ENCODE results near the gene CHRNA5. TPM values are rescaled to one million over a fixed set of nuclear protein-coding genes. Genes with fewer than 3 reads are reported as not detected.
"Not testable (repeated sequence)": the region's sequence is repeated elsewhere in the genome, so short reads cannot be mapped to it uniquely, and the experiment has no call there.

Gene CHRNA5
- polyA plus RNA-seq, 1 experiment: 1.1 TPM

GRCh38 chr15:78551902-78552301 is 13.4 kb upstream of the CHRNA5 start:
- ChIA-PET CTCF (interaction anchor here (1.1 kb wide), 1 partner anchor 11 kb away, joined by 3 read pairs; no protein-coding TSS in a partner anchor), POLR2A (no interaction called here)
- no peak for DNase-seq (ENCODE audit: low read depth)
- Histone ChIP-seq H3K4me3 (ENCODE audit: low read depth, low read length) (no peak overlapping the region), H3K36me3 (ENCODE audit: control insufficient read depth, insufficient read depth, low read length) (peaks cover 3% of the 10 kb centered on the region), H3K27me3 (ENCODE audit: control insufficient read depth, insufficient read depth, low read length) (no peaks in the 10 kb centered on the region)
- no peak for TF ChIP-seq CTCF (IDR thresholded peaks at IDR 0.05; ENCODE audit: insufficient read depth, low read depth, low read length)

- DNase-seq (ENCODE audit: low read depth): no peak
- H3K4me3 ChIP-seq (ENCODE audit: low read depth, low read length): no peak overlapping the region
- POLR2A ChIA-PET: no interaction called here
- CTCF ChIA-PET: no interaction called here
- H3K27me3 ChIP-seq (ENCODE audit: control insufficient read depth, insufficient read depth, low read length): no peaks in the 10 kb centered on the region
- peaks cover 3% of the 10 kb centered on the region for H3K36me3 ChIP-seq (ENCODE audit: control insufficient read depth, insufficient read depth, low read length)
- TF ChIP-seq CTCF (IDR thresholded peaks at IDR 0.05; ENCODE audit: insufficient read depth, low read depth, low read length): no peak
These were observed 12.7 kb upstream of the CHRNA5 start for GRCh38 chr15:78552597-78552996.

- H3K4me3 ChIP-seq (ENCODE audit: low read depth, low read length); CTCF ChIA-PET; H3K36me3 ChIP-seq (ENCODE audit: control insufficient read depth, insufficient read depth, low read length); DNase-seq (ENCODE audit: low read depth); POLR2A ChIA-PET; H3K27me3 ChIP-seq (ENCODE audit: control insufficient read depth, insufficient read depth, low read length): not testable (repeated sequence)
These were observed 5.1 kb upstream of the CHRNA5 start for GRCh38 chr15:78560201-78560600.

- no peaks in the 10 kb centered on the region for H3K27me3 ChIP-seq (ENCODE audit: control insufficient read depth, insufficient read depth, low read length)
- DNase-seq (ENCODE audit: low read depth): no peak
- no peak overlapping the region for H3K4me3 ChIP-seq (ENCODE audit: low read depth, low read length)
- ChIA-PET CTCF (no interaction called here), POLR2A (no interaction called here)
- TF ChIP-seq CTCF (IDR thresholded peaks at IDR 0.05; ENCODE audit: insufficient read depth, low read depth, low read length): no peak
- no peaks in the 10 kb centered on the region for H3K36me3 ChIP-seq (ENCODE audit: control insufficient read depth, insufficient read depth, low read length)
These were observed 3.8 kb upstream of the CHRNA5 start for GRCh38 chr15:78561490-78561889.

GRCh38 chr15:78563092-78563491 is 2.2 kb upstream of the CHRNA5 start:
- TF ChIP-seq CTCF (IDR thresholded peaks at IDR 0.05; ENCODE audit: insufficient read depth, low read depth, low read length): no peak
- Histone ChIP-seq H3K36me3 (ENCODE audit: control insufficient read depth, insufficient read depth, low read length) (no peaks in the 10 kb centered on the region), H3K27me3 (ENCODE audit: control insufficient read depth, insufficient read depth, low read length) (no peaks in the 10 kb centered on the region), H3K4me3 (ENCODE audit: low read depth, low read length) (no peak overlapping the region)
- ChIA-PET POLR2A (no interaction called here), CTCF (interaction anchor here (1.0 kb wide), 1 partner anchor 11 kb away, joined by 3 read pairs; no protein-coding TSS in a partner anchor)
- DNase-seq (ENCODE audit: low read depth): no peak

GRCh38 chr15:78564743-78565096 is 600 bp upstream of the CHRNA5 start:
- peak overlapping the region; percentile 58 for H3K4me3 ChIP-seq (ENCODE audit: low read depth, low read length)
- CTCF ChIA-PET: interaction anchor here (1.6 to 1.8 kb wide), 2 partner anchors 14 to 19 kb away, joined by 4 to 5 read pairs; no protein-coding TSS in a partner anchor
- no peaks in the 10 kb centered on the region for H3K36me3 ChIP-seq (ENCODE audit: control insufficient read depth, insufficient read depth, low read length)

More at GRCh38 chr15:78564743-78565096, 600 bp upstream of the CHRNA5 start:
- no peak for DNase-seq (ENCODE audit: low read depth)
- POLR2A ChIA-PET: interaction anchor here (0.6 kb wide), 1 partner anchor 12 kb away, joined by 8 read pairs; no protein-coding TSS in a partner anchor
- TF ChIP-seq CTCF (IDR thresholded peaks at IDR 0.05; ENCODE audit: insufficient read depth, low read depth, low read length): no peak
- H3K27me3 ChIP-seq (ENCODE audit: control insufficient read depth, insufficient read depth, low read length): no peaks in the 10 kb centered on the region
